GM19468 (cell line): ENCODE data around the gene KLHL22.
A peak's percentile ranks its signal among the peaks of the same experiment; 100 is the strongest.
"Not testable (repeated sequence)": the region's sequence is repeated elsewhere in the genome, so short reads cannot be mapped to it uniquely, and the experiment has no call there.

Experiments used
- ATAC-seq: cut with Tn5 transposase; IDR thresholded peaks from one replicate; pipeline ENCODE4 v1.9.1; 2021; ENCODE audit warnings: mild to moderate bottlenecking, moderate library complexity, moderate number of reproducible peaks; ENCODE audit not compliant: unreplicated experiment; ENCODE audit errors: extremely low read depth

Gene KLHL22

DNA sequence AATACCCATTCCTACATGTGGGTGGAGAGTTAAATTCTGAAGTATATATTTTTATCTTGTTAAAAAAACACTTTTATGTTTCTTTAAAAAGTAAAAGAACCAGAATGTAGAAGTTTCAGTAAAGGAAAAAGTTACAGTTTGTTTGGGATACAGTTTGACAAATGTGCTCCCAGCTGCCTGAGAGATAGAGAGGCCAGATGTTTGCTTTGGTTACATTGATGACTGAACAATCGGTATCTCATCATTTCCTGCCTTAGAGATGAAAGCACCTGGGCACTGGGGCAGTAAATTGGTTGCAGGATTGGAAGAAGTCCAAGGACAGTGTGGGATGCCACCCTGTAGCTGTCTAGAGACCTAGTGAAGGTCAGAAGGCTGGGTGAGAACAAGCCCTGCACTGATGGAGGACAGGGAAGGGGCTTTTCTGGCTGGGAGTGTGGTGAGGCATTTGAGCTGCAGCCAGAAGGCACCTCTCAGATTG is 28.4 kb upstream of the KLHL22 start:
- ATAC-seq, result peak; percentile 31

DNA sequence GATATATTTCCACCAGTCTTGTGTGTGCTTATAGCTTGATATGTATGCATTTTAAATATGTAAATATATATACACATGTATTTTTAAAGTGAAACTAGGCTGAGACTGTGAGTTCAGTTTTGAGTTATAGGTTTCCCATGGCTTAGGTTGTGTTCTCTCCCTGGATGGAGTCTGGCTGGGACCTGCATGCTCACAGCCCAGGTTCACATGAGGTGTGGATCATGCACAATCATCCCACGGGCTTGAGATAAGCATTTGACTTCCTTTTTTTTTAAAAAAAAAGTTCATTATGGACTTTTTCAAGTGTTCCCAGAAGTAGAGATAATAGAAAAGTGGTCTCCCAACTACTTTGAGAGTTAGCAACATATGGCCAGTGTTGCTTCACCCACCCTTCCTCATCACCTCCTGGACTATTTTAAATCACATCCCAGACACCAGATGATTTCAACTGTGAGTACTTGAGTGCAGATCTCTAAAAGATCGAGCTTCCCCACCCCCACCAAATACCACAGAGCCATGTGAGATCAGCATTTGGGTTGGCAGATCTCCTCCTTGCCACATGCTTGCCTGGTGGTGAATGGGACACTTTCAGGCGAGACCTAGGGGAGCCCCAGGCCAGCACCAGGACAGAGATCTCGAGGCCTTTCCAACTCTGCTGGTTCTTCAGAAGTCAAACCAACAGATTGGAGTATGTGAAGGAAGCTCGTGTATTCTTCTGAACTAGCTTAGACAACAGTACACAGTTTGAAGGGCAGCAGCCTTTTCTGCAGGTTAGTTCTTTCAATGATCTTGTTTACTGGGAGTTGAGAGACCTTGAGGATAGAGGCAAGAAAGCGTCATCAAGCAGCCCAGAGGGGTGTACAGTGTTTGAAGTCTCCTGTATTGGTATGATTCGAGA is 27.7 kb upstream of the KLHL22 start:
- no peak for ATAC-seq

DNA sequence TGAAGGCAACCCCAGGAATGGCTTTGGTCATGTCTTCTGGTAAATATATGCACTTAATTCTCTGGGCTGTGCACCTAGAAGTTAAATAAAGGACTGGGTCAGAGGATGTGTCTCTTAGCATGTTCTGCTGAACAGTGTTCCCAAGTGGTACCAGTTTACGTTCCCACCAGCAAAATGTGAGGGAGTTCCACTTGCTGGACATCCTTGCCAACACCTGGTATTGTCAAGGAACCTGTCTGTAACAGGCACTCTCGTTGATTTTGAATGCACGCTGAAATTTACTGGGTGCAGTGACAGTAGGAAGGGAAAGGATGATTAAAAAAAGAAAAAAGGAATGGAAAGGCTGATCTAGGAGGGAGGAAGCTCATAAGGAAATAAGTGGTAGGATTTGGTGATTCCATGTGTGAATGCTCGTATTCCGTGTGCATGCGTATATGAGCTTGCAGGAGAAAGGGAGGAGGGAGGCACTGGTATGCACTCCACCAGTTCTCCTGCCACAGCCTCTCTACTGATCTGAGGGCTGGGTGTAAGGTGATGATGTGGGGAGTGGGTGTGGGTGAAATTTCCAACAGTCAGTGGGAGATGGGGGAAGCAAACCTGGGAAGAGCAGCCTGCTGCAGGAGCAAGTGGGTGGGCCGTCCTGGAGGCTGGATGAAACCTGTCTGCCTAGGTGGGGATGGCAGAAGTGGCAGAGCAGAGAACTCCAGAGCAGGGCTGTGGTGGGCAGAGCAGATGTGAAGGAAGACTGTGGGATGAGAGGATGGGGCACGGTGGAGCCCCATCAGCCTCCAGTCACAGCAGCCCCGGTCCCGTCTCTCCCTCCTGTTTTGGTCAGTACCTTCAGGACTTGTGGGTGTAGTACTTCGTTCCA is 26.8 kb upstream of the KLHL22 start:
- ATAC-seq, result no peak

DNA sequence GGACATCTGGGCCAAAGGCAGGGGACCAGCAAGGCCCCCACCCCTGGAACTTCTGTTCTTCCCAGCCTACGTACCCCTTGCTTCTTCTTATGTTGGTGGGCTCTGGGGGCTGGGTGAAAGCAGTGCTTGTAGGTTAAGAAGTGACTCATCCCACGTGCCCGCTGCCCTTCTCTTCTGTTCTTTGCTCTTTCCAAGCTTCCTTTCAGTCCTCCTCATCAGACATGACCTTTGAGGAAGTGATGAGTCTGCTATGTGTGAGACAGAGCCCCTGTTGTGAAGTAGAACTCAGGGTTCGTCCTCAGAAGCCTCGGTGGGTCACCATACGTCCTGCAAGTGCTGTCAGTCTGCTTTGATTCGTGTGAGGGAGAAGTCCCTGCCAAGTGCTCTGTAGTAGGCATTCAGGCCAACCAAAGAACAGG is 24.5 kb upstream of the KLHL22 start:
- ATAC-seq, result no peak

DNA sequence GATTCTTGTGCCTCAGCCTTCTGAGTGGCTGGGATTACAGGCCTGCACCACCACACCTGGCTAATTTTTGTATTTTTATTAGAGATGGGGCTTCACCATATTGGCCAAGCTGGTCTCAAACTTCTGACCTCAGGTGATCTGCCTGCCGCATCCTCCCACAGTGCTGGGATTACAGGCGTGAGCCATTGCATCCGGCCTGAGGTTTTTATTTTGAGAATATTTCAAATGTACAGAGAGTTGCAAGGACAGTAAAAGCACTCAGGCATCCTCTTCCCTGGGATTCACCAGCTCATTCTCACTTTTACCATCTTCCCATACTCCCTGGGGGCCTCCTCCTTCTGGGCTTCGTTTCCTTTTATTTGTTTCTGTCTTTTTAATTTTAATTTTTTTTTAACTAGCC is 24.0 kb upstream of the KLHL22 start:
- ATAC-seq, result no peak

DNA sequence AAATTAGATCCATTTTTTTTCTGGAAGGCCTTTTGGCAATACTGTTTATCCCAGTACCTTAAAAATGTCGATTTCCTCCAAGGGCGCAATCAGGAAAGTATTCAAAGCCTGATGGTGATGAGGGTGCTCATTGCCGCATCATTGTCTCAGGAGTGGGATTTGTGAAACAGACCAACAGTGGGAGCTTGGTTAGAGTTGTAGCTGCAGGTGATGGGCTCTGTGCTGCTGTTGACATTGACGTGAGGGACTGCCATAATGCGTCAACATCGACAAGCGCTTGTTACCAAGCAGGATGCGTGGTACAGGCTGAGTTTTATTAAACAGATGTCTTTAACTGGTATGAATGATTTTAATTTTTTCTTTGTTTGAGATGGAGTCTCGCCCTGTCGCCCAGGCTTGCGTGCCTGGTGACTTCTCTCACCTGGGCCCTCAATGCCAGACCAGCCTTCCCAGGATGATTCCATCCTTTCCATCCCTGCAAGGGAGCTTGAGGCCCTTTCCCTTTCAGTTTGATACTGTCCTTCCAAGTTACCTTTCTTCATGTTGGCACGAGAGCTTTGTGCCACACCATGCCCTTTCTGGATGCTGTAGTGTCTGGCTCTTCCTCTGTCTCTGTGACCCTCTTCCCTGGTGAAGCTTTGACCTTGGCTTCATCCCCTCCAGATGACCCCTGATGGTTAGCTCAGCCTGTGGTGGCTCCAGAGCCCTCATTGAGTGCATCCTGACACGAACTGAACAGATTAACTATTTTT is 22.4 kb upstream of the KLHL22 start:
- ATAC-seq, result no peak

DNA sequence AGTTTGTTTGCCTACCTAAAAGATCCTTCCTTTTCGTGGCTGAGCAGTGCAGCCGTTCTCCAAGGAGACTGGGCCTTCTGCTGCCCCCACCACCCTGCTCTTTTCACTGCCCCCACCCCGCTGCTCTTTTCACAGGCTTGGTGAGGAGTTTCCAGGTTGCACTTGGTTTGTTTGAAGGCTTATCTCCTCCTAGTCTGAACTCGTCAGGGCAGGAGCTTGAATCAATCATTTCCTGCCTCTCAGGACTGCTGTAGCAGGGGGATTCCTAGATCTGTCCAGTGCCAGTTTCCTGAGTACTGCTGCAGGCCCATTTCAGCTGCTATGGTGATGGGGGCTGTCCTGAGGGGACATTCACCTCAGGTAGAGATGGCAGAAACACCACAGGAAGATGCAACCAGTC is 21.8 kb upstream of the KLHL22 start:
- no peak for ATAC-seq

DNA sequence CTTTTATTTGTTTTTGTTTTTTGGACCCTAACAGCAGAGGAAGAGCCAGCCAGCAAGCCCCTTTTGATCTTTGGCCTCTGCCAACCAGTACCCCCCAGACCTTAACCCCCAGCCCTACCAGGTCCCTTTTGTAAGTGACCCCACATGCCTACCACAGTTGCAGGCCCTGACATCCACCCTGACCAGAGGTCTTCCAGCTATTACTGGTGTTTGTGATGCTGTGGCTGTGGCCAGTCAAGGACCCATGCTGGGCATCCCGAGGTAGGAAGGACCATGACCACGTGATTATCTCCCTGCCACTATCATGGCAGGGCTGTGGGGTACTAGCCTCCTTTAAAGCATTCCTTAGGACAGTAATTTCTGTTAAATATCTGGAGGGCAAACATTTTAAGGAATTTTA is 20.8 kb upstream of the KLHL22 start:
- no peak for ATAC-seq

DNA sequence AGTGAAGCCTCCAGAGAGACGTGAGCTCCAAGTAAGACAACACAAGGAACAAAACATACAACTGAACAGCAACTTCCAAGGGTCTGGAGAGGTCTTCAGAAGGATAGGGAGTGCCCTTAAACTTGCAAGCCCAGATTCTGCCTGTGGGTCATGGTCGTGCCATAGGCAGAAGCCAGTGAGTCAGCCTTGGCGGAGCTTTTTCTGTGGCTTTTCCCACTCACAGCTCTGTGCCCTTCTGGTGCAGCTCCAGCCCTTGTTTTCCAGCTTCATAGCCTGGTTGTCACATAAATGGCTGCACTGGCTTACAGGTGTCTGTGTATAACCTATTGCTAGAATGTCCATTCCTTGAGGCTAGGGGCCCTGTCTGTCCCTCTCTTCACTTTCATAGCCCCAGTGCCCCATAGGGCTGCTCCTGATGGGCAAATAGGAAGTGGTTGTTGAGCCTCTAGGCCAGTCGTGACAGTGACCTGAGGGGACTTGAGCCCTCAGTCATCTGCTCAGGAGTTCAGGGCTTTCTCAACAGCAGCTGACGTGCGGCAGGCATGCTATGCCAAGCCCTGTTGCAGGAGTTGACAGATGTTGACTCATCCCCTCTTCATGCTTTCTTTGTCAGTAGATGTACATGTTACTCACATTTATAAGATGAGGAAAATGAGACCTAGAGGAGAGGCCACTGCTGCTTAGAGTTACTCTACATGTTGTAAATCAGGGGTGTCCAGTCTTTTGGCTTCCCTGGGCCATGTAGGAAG is 19.2 kb upstream of the KLHL22 start:
- no peak for ATAC-seq

DNA sequence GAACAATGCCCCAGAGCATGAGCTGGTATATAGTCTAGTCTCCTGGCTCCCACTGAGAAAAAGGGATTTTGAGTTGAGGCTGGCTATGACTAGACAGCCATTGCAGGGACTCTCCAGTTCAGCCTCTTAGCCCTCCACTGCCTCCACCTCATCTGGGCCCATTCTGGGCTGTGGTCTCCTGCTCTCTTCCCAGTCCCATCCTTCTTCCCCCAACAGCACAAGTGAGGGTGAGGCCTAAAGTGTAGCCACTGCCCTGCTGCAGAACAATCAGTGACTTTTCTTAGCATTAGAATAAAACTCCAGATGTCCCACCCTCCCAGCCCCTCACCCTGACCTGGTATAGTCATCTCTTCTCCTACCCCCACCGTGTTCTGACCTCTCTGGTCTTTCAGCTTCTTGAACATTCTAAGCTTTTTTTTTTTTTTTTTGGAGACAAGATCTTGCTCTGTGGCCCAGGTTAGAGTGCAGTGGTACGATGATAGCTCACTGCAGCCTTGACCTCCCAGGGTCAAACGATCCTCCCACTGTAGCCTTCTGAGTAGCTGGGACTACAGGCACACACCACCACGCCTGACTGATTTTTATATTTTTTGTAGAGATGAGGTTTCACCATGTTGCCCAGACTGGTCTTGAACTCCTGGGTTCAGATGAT is 16.1 kb upstream of the KLHL22 start:
- ATAC-seq, result no peak

DNA sequence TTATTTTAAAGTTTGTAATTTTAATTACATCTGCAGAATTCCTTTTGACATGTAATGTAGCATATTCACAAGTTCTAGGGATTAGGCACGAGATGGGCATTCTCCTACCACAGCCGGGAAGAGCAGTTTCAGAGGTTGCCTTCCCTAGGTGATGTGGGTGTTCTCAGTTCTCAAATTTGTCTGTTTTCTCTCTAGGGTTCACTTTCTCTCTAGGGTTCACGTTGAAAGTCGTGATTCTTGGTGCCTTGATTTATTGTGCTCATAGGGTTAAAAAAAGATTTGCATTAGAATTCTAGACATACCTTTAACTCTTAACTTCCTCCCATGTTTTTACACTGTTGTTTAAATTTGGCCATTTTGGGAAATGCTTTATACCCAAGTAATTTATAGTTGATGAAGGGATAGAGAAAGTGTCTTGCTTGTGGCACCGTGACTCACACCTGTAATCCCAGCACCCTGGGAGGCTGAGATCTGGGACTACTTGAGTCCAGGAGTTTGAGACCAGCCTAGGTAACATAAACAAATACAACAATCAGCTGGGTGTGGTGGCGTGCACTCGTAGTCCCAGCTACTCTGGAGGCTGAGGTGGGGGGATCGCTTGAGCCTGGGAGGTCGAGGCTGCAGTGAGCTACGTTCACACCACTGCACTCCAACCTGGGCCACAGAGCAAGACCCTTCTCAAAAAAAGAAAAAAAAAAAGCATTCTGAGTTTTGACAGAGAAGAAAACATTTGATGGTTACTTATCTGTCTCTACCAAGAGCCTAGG is 15.4 kb upstream of the KLHL22 start:
- no peak for ATAC-seq

DNA sequence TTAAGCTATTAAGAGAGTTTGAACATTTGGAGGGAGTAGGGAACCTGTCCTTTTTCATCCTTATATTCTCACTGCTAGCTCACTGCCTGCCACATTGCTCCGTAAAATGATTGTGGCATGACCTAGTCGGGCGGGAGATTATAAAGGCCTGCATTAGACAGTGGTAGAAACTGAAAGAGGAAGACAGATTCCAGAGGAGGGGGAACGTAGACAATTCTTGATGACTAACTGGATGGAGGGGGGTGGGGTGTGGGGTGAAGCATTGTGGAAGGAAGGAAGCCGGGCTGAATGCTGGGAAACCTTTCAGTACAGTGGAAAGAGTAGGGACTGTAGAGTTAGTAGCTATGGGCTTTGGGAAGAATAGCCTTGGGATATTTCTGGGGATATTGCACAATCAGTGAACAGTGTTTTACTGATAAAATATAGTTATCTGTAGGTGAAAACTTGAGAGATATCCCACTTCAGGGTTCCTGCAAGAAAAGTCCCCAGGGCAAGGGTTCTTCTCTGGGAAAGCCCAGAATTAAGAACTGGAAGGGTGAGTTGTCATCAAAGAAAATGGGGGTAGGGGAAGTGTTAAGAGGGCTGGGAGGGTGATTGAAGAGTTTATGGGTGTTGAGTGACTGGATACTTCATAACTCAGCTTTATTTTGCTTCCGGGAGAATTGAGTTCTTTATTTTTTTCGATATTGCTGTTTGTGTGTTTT is 13.9 kb upstream of the KLHL22 start:
- ATAC-seq, result no peak

DNA sequence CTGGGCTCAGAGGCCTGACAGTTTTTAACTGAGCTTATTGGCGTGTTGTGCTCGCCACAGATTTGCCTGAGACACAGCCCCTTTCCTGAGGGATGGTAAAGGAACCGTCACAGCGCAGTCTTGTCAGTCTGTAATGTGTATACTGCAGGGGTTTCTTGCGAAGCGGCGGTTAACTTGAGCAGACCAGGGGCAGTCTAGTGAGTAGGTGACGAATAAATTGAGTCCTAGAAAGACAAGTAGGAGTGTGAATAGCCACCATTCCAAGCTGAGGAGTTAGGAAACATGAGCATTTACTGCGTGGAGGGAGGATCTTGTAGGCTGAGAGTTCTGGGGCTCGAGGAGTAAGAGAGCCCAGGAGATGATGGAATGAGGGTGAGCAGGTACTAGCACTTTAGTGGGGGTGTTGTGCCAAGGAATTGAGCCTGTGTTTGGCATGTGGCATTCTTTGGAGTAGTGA is 13.2 kb upstream of the KLHL22 start:
- no peak for ATAC-seq

DNA sequence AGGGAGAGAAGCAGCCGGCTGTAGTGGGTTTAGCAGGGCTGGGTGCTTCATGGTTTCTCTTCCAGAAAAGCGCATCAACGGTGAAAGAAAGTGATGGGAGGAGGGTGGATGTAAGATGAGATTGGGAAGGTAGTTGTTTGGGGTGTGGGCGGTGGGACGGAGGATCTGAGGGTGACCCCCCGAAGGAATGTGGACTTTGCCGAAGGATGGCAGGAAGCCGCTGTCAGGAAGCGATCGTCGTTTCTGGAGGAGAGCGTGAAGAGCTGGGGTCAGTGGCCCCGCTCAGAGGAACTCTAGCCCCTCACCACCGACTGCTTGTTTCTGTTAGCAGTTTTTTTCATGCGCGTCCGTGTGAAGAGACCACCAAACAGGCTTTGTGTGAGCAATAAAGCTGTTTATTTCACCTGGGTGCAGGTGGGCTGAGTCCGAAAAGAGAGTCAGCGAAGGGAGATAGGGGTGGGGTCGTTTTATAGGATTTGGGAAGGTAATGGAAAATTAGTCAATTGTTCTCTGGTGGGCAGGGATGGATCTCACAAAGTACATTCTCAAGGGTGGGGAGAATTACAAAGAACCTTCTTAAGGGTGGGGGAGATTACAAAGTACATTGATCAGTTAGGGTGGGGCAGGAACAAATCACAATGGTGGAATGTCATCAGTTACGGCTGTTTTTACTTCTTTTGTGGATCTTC is 12.6 kb upstream of the KLHL22 start:
- ATAC-seq, result not testable (repeated sequence)

DNA sequence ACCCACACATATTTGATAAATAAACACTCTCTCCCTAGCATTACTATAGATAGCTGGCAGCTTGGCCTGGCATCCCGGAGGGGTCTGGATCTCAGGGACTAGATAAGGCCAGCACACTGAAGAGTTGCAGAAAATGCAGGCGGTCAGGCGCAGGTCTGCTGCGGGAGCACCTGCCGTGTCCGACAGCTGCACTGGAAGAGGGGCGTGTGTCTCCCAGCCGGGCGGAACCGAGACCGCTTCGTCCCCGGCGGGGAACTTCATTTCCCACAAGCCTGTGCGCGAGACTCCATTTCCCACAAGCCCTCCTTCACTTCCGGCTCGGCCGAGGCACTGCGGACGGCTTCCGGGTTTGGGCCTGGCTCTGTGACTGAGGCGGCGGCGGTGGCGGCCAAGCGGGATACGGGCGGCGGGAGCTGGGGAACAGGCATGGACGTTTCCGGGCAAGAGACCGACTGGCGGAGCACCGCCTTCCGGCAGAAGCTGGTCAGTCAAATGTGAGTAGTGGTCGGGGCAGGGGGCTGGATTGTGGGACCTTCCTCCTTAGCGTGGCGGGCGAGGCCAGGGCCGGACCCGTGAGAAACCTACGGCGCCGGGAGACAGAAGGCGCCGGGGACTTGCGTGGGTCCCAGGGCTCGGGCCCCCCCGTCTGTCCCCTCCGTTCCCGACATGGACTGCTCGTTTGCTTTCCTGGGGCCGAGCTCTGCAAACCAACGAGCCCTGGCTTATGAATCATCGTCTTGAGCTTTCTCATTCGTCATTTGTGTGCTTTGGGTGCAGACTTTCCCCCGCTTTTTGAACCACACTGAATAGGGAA is 11.9 kb upstream of the KLHL22 start, which contains the start of gene MED15:
MED15 (plus strand) TSS at position 358 of the 814 bp plus-strand sequence; CDS start at position 427, 69 bp downstream.
- ATAC-seq, result peak; percentile 45

DNA sequence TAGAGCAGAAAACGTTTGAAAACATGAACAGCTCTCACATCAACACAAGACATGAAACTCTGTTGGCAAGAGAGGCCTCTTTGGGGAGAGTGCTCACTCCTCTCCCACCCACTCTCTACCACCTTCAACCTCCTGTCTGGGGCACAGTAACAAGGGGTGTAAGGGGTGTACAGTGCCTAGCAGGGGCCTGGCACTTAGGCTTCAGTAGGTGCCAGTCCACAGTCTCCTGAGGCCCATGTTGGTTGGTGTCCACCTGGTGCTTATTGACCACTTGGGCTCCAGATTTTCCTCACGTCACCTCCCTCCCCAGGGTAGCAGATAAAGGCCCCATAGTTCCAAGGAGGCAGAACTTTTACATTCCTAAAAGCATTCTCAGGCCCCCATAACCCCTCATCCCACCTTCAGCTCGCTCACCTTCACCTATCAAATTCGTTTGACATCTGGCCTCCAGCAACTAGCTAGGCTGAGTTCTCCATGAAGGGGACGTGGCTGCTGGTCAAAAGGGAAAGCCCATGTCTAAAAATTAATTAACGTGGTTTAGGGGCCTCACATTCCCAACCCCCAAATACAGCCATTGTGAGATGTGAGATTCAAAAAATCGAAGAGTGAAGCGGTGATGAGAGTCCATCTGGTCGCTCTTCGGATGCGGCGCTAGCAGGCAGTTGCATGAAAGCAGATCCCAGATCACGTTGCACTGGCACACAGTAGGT is 11.1 kb upstream of the KLHL22 start:
- ATAC-seq, result no peak
